Astrocyte of the hippocampus (primary cell): ENCODE results near the gene CD180.
"Not testable (repeated sequence)": the region's sequence is repeated elsewhere in the genome, so short reads cannot be mapped to it uniquely, and the experiment has no call there.

Experiments used
- DNase-seq: peaks from one replicate; pipeline ENCODE4 v3.0.0; 2011; ENCODE audit warnings: low read depth, low spot score

Gene CD180

GRCh38 chr5:67188274-67189078, 8.1 kb downstream of the CD180 start:
- DNase-seq: no peak

DNA sequence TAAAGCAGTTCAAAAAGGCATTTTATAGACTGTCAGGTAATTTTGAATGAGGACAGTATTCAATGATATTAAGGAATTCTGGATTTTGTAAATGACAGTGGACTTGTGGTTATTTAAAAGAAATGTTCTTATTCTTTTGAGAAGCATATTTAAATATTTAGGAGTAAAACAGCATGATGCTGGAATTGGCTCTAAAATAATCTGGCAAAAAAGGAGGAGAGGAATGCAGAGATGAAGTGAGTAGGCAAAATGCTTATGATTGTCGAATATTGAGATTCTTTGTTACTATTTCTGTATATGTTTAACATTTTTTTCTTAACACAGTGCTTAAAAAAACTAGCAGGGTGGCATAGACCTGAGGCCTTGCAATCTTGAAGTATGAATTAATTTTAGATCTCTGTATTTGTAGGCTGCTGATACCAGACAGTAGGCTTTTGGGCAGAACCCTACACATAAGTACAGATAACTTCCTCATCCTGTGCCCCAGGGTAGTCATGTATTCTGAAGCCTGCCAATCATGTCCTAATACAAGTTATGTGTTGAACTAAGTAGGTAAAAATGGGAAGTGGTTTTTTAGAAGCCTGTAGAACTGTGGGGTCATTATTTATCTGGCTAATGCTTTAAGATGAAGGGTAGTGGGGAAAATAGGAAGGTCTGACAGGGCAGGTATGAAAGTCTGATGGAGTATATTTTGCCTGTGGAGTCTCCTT, 9.4 kb downstream of the CD180 start:
- DNase-seq: no peak

DNA sequence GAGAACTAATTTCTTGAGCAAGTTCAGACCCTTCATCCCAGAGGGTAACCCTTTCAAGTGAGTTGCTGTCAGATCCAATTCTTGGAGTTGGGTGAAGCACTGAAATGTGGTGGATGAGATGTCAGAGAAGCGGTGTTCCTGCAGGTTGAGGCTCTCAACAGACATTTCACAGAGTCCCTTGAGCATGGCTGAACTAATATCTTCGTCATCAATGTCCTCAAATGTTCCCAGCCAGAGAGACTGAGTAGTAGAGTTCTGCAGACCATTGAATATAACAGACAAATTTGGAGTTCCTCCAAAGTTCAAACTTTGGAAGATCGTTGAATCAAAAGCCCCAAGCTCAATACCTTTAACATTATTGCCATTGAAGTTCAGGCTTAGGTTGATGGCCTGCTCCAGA, 12.7 kb downstream of the CD180 start:
- DNase-seq: no peak

- DNase-seq: peak; percentile 66
Measured at GRCh38 chr5:67182301-67182790, 14.3 kb downstream of the CD180 start.

- no peak for DNase-seq
Measured at GRCh38 chr5:67181648-67182221, 14.9 kb downstream of the CD180 start.

DNA sequence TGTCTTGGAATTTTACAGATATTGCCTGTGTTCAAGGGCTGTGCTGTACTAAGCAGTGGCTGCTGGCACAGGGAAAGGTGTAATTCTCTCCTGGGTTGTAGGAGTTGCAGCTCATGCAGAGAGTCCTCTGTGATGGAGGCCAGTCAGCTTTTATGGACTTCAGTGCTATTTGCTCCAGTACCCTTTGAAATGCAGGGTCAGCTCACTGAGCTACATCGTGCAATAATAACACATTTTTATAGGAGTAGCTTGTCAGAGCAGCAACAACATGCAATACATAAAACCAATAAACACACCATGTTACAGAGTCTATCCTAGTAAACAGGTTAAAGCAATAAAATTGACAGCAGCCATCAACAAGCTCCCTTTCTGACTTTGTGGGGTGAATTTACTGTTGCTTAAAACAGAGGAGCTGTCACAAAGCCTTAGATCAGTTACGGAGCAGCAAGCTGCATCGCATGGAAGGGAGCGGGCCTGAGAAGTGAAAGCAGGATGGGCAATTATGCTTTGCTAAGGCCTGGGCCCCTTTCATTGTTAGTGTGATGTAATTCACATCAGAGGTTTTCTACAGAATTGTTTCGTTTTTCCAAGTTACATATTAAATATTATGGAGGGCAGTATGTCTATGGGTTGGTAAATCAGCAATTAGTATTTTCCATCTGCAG, 16.8 kb downstream of the CD180 start:
- DNase-seq: no peak

- no peak for DNase-seq
Measured at GRCh38 chr5:67178966-67179365, 17.6 kb downstream of the CD180 start.

GRCh38 chr5:67178085-67178484, 18.5 kb downstream of the CD180 start:
- no peak for DNase-seq

GRCh38 chr5:67176936-67177335, 19.7 kb downstream of the CD180 start:
- DNase-seq: no peak

DNA sequence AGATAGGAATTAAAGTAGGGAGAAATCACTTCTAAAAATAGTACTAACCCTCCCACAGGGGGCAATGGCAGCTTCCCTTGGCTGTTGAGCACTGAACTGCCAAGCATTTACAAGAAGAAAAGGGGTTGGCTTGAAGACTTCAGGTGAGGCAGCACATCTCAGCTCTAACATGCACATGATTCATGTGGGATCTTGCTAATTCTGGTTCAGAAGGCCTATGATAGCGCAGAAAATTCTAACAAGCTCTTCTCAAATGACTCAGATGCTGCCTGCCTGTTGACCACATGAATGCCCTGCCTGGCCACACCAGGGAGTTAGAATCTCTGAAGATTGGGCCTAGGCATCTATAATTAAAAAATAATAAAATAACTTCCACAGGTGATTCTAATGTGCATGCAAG, 22.6 kb downstream of the CD180 start:
- no peak for DNase-seq

DNA sequence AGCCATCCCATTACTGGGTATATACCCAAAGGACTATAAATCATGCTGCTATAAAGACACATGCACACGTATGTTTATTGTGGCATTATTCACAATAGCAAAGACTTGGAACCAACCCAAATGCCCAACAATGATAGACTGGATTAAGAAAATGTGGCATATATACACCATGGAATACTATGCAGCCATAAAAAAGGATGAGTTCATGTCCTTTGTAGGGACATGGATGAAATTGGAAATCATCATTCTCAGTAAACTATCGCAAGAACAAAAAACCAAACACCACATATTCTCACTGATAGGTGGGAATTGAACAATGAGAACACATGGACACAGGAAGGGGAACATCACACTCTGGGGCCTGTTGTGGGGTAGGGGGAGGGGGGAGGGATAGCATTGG, 23.2 kb downstream of the CD180 start:
- not testable (repeated sequence) for DNase-seq

DNA sequence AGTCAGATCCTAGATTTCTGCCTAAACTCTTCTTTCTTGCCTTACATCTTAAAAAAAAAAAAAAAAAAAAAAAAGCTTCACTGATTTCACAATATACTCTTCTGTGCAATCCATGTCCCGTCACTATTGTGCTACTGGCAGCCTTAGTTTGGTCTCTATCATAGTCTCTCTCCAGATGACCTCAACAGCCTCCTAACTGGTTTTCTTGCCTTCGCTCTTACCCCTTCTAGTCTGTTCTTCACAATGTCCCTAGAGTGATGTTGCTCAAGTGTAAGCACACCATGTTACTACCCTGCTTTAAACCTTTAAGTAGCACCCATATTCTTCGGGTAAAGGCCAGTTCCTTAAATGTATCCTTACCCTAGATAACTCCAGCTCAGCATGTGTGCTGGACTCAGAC, 25.8 kb downstream of the CD180 start:
- no peak for DNase-seq

DNA sequence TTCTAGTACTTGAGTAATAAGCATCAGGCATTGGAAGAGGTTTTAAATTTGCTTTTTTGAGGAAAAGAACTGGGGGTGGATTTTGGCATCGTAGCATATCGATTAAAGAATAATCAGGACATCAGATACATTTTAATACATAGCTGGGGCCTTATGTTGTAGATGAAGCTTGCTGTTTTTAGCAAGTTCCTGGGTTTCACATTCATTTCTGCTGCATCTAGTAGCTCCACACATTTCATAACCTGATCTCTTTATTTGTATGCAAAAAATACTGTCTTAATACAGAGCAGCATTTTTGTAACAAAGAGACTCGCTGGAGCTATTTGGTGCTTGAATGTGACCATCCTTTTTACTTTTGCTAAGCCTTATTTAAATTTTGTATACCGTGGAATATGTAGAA, 28.5 kb downstream of the CD180 start:
- no peak for DNase-seq

GRCh38 chr5:67166460-67167285, 29.9 kb downstream of the CD180 start:
- DNase-seq: no peak

GRCh38 chr5:67165526-67166459, 30.8 kb downstream of the CD180 start:
- DNase-seq: peak; percentile 84

DNA sequence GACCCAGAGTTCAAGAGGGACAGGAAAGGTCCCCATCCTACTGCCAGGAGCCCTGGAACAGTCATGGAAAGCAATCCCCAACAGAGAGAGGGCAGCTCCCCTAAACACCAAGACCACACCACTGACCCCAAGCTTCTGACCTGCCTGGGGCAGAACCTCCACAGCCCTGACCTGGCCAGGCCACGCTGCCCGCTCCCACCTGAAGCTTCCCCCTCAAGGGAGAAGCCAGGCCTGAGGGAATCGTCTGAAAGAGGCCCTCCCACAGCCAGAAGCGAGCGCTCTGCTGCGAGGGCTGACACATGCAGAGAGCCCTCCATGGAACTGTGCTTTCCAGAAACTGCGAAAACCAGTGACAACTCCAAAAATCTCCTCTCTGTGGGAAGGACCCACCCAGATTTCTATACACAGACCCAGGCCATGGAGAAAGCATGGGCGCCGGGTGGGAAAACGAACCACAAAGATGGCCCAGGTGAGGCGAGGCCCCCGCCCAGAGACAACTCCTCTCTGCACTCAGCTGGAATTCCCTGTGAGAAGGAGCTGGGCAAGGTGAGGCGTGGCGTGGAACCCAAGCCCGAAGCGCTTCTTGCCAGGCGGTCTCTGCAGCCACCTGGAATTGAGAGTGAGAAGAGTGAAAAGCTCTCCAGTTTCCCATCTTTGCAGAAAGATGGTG, 31.6 kb downstream of the CD180 start:
- DNase-seq: no peak

GRCh38 chr5:67163863-67164595, 32.6 kb downstream of the CD180 start:
- DNase-seq: no peak

GRCh38 chr5:67163231-67163756, 33.3 kb downstream of the CD180 start:
- no peak for DNase-seq

GRCh38 chr5:67161767-67162166, 34.8 kb downstream of the CD180 start:
- DNase-seq: no peak
